WERI-Rb-1 (cell line): Measurements from ENCODE around the gene INPP5K.
"Not testable (repeated sequence)": the region's sequence is repeated elsewhere in the genome, so short reads cannot be mapped to it uniquely, and the experiment has no call there.

Experiments used
- DNase-seq: peaks from one replicate; pipeline ENCODE4 v3.0.0-alpha.2; 2020
- H3K27ac ChIP-seq: fragments of 250-450 bp; sonication (Bioruptor Pico); 2 replicates; pipeline ENCODE4 v1.5.1; 2020; ENCODE audit warnings: mild to moderate bottlenecking, moderate library complexity
- H3K27me3 ChIP-seq: fragments of 250-450 bp; sonication (Bioruptor Pico); 2 replicates; pipeline ENCODE4 v1.5.1; 2021; ENCODE audit warnings: mild to moderate bottlenecking, low read depth, moderate library complexity; ENCODE audit not compliant: insufficient read depth, severe bottlenecking
- H3K36me3 ChIP-seq: fragments of 250-450 bp; sonication (Bioruptor Pico); 2 replicates; pipeline ENCODE4 v1.5.1; 2020; ENCODE audit warnings: mild to moderate bottlenecking, moderate library complexity
- H3K4me3 ChIP-seq: 2 replicates; pipeline ENCODE4 v1.5.1; 2011; ENCODE audit warnings: low read depth, mild to moderate bottlenecking, control low read depth, low read length
- H3K9me3 ChIP-seq: fragments of 250-450 bp; sonication (Bioruptor Pico); 2 replicates; pipeline ENCODE4 v1.5.1; 2021; ENCODE audit warnings: mild to moderate bottlenecking, moderate library complexity; ENCODE audit not compliant: severe bottlenecking
- TF ChIP-seq, protein P1 (sequence below): IDR thresholded peaks from 2 replicates; pipeline ENCODE4 v1.5.1; 2011; ENCODE audit warnings: low read depth, mild to moderate bottlenecking, control low read depth, inconsistent platforms, low read length

Gene INPP5K

DNA sequence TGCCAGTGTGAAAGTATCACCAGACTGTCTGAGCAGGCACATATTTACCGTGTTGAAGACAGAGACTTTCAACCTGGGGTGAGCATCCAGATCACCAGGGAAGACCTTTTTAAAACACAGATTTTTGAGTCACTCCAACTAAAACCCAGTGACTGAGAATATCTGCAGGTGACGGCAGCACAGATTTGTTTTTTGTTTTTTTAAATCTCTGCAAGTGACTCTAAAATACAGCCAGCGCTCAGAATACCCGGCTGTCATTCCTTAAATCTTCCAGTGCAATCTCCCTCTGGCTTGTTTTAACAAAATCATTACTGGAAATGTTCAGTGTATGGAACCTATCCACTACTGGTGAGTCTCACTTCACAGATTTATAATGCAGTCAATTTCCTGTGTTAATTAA is 19.3 kb upstream of the INPP5K start:
- Histone ChIP-seq H3K27ac (no peak overlapping the region), H3K9me3 (no peaks in the 10 kb centered on the region), H3K27me3 (no peaks in the 10 kb centered on the region), H3K4me3 (no peak overlapping the region), H3K36me3 (peaks cover 41% of the 10 kb centered on the region)
- TF ChIP-seq, protein P1, sequence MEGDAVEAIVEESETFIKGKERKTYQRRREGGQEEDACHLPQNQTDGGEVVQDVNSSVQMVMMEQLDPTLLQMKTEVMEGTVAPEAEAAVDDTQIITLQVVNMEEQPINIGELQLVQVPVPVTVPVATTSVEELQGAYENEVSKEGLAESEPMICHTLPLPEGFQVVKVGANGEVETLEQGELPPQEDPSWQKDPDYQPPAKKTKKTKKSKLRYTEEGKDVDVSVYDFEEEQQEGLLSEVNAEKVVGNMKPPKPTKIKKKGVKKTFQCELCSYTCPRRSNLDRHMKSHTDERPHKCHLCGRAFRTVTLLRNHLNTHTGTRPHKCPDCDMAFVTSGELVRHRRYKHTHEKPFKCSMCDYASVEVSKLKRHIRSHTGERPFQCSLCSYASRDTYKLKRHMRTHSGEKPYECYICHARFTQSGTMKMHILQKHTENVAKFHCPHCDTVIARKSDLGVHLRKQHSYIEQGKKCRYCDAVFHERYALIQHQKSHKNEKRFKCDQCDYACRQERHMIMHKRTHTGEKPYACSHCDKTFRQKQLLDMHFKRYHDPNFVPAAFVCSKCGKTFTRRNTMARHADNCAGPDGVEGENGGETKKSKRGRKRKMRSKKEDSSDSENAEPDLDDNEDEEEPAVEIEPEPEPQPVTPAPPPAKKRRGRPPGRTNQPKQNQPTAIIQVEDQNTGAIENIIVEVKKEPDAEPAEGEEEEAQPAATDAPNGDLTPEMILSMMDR, result no peak
- no peak for DNase-seq

DNA sequence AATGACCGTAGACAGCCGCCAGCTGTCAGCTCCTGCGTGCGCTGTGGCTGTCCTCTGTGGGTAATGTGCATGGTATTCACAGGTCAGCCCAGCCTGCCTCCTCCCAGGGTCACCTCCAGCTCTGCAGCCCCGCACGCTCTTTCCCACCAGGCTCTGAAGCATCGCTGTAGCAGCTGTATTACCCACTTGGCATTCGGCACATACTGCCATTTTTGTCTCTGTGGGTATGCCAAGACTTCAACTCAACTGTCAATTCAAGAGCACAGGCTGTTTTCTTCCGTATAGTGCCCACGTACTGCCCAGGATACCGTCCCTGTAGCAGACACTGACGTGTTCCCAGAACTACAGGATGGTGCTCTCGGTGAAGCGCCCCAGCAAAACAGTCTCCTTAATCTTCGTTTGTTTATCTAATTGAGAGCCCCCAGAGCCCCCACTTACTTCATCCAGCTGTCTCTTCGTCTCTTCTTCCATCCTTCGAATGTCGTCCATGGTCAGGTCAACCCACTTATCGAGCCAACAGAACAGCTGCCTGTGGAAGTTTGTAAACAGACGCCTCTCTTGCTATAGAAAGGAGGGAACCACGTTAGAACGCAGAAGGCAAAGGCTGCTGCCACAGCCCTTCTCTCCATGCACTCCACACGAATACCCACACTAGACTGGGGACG is 17.4 kb upstream of the INPP5K start:
- H3K27me3 ChIP-seq, result no peaks in the 10 kb centered on the region
- no peak overlapping the region for H3K4me3 ChIP-seq
- no peak for DNase-seq
- no peak overlapping the region for H3K27ac ChIP-seq
- TF ChIP-seq, protein P1, result no peak
- H3K36me3 ChIP-seq, result peaks cover 38% of the 10 kb centered on the region
- H3K9me3 ChIP-seq, result no peaks in the 10 kb centered on the region

DNA sequence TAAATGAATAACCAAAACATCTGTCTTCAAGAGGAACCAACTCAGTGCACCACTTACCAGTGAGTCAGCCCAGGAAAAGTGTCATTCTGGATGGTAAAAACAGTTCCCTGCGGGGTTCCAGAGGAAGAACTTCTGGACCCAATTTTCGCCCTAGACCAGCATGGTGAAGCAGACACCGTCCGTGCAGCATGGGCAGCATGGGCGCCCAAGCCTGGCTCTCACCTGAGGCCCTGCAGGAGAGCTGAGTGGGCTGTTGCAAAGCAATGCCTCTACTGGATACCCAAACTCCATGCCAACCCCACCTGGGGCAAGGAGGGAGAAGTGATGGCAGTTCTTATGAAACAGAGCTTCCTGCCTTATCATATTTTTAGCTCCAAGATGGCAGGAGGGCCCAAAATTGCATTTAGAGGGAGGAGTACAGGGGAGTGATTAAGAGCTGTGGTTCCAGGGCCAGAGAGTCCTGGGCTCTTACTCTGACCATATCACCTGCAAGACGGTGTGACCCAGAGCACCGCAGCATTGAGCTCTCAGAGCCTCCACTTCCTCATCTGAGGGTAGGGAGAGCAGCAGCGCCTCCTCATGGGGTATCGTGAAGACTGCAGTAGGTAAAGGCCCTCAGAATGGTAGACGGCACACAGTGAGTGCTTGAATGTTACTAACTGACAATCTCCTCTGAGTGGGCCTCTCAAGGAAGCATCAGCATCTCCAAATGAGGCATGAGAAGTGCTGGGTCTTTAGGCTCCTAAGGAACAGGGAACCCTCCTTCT is 16.6 kb upstream of the INPP5K start:
- no peaks in the 10 kb centered on the region for H3K9me3 ChIP-seq
- no peak overlapping the region for H3K27ac ChIP-seq
- TF ChIP-seq, protein P1, result peak; percentile 90
- peaks cover 31% of the 10 kb centered on the region for H3K36me3 ChIP-seq
- peak; percentile 61 for DNase-seq
- H3K4me3 ChIP-seq, result no peak overlapping the region
- no peaks in the 10 kb centered on the region for H3K27me3 ChIP-seq

DNA sequence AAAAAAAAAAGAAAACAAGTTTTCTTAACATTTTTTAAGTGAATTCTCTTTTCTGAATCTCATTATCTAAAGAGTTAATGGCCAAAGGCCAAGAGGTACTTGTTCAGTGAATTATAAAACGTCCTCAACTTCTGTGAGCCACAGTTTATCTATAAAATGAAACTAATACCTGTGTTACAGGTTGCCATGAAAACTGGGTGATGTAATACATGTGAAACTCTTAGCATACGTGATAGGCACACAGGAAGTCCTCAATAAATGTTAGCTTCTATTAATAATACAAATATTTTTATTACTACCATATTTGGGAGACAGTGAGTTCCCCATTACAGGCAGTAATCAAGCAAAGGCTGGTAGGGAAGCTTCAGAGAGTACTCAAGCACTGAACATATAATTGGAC is 13.5 kb upstream of the INPP5K start:
- TF ChIP-seq, protein P1, result no peak
- Histone ChIP-seq H3K36me3 (peaks cover 32% of the 10 kb centered on the region), H3K27me3 (no peaks in the 10 kb centered on the region), H3K9me3 (no peaks in the 10 kb centered on the region), H3K4me3 (no peak overlapping the region), H3K27ac (no peak overlapping the region)
- DNase-seq, result no peak

DNA sequence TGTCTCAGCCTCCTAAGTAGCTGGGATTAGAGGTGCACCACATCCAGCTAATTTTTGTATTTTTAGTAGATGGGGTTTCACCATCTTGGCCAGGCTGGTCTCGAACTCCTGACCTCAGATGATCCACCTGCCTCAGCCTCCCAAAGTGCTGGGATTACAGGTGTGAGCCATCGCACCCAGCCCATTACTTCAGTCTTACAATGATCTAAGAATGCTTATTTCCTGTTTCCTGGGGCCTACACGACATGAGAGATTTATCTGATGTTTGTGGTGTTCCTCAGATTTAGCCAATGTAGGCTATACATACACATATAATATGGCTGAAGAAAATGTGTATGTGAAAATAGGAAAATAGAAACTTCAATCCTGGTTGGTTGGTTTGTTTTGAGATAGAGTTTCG is 10.5 kb upstream of the INPP5K start:
- DNase-seq, H3K4me3 ChIP-seq, H3K27me3 ChIP-seq, H3K27ac ChIP-seq, H3K9me3 ChIP-seq: not testable (repeated sequence)
- peaks cover 22% of the 10 kb centered on the region for H3K36me3 ChIP-seq

DNA sequence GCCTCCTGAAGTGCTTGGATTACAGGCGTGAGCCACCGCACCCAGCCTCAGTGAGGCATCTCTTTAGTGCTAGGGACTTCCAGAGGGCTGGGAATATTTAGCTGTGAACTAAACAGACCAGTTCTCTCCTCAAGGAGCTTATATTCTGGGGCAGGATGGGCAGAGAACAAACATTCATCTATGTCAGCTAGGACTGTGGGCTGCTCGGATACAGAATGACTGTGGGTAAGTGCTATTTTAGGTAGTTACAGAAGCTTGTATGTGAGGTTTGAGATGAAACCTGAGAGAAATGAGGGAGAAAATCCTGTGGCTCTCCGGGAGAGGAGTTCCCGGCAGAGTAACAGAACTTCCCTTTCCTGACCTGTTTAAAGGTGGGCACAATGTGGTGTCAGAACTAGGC is 6.2 kb upstream of the INPP5K start:
- TF ChIP-seq, protein P1, result no peak
- H3K9me3 ChIP-seq, result no peaks in the 10 kb centered on the region
- peaks cover 26% of the 10 kb centered on the region for H3K36me3 ChIP-seq

More for the DNA sequence above, 6.2 kb upstream of the INPP5K start:
- no peak for DNase-seq
- no peak overlapping the region for H3K27ac ChIP-seq
- no peak overlapping the region for H3K4me3 ChIP-seq
- H3K27me3 ChIP-seq, result no peaks in the 10 kb centered on the region
